Measurements from ENCODE around the gene MAJIN.
"Not testable (repeated sequence)": the region's sequence is repeated elsewhere in the genome, so short reads cannot be mapped to it uniquely, and the experiment has no call there.

DNA sequence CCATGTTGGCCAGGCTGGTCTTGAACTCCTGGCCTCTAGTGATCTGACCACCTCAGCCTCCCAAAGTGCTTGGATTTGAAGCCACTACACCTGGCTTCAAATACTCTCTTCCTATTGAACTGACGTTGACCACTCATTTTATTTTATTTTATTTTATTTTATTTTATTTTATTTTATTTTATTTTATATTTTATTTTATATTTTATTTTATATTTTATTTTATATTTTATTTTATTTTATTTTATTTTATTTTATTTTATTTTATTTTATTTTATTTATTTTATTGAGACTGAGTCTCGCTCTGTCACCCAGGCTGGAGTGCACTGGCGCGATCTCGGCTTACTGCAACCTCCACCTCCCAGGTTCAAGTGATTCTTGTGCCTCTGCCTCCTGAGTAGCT lies 11.4 kb upstream of the MAJIN start:
- TF ChIP-seq CTCF, POLR2A (IDR thresholded peaks at IDR 0.05): not testable (repeated sequence)

Data from heart left ventricle (tissue), 13 donors.